Astrocyte of the spinal cord (primary cell): ENCODE results near the gene KCNT1.

ENCODE experiments used
- DNase-seq: peaks from one replicate; pipeline ENCODE4 v3.0.0; 2011; ENCODE audit warnings: low read depth, low spot score
- H3K4me3 ChIP-seq: 2 replicates; pipeline ENCODE4 v1.5.1; 2011; ENCODE audit warnings: low read depth, mild to moderate bottlenecking, low read length, moderate library complexity
- CTCF ChIP-seq: IDR thresholded peaks from 2 replicates; pipeline ENCODE4 v1.5.1; 2012; ENCODE audit warnings: low read depth, mild to moderate bottlenecking, low read length, inconsistent platforms
- in situ Hi-C: cut with HindIII; loops from 2 replicates; pipeline ENCODE4 v1.10.0; 2017; ENCODE audit warnings: low sequenced_read_pairs

Gene KCNT1

GRCh38 chr9:135681161-135681560, 20.8 kb upstream of the KCNT1 start:
- in situ Hi-C loops, result no loop called here
- no peak for TF ChIP-seq CTCF
- DNase-seq, result no peak
- H3K4me3 ChIP-seq, result no peak overlapping the region

- in situ Hi-C loops, result no loop called here
- DNase-seq, result no peak
- no peak overlapping the region for H3K4me3 ChIP-seq
- TF ChIP-seq CTCF, result no peak
Measured at GRCh38 chr9:135683401-135684034, 18.5 kb upstream of the KCNT1 start.

GRCh38 chr9:135684691-135685090, 17.3 kb upstream of the KCNT1 start:
- H3K4me3 ChIP-seq, result no peak overlapping the region
- TF ChIP-seq CTCF, result no peak
- in situ Hi-C loops, result no loop called here

GRCh38 chr9:135687216-135687615, 14.8 kb upstream of the KCNT1 start:
- no peak overlapping the region for H3K4me3 ChIP-seq
- no peak for DNase-seq
- in situ Hi-C loops, result no loop called here
- no peak for TF ChIP-seq CTCF

More at GRCh38 chr9:135684691-135685090, 17.3 kb upstream of the KCNT1 start:
- no peak for DNase-seq

GRCh38 chr9:135689011-135689410, 13.0 kb upstream of the KCNT1 start:
- no peak for TF ChIP-seq CTCF
- in situ Hi-C loops, result no loop called here
- no peak overlapping the region for H3K4me3 ChIP-seq
- DNase-seq, result no peak

- DNase-seq, result no peak
- H3K4me3 ChIP-seq, result no peak overlapping the region
- TF ChIP-seq CTCF, result no peak
- in situ Hi-C loops, result no loop called here
Measured at GRCh38 chr9:135690836-135691570, 11.0 kb upstream of the KCNT1 start.
